GM19452 (cell line): ENCODE measurements around the gene XYLT1.

Experiments
- ATAC-seq: cut with Tn5 transposase; IDR thresholded peaks from one replicate; pipeline ENCODE4 v1.9.1; 2021; ENCODE audit not compliant: unreplicated experiment

XYLT1 gene

DNA sequence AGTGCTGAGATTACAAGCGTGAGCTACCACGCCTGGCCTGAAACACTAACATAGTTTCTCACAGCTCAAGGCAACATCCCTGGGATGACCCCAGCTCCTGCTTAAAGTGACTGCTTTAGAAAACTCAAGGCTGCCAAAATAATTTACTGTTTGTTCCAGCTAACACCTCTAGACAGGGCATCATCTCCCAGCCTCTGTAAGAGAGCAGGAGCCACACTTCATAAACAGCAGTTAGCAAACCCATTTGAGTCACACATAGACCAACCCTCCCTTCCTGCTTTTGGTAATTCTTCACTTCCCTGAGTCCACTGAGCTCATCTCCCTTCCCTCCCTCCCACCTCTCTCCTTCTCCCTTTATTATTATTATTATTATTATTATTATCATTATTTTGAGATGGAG is 201.3 kb downstream of the XYLT1 start:
- ATAC-seq: no peak

DNA sequence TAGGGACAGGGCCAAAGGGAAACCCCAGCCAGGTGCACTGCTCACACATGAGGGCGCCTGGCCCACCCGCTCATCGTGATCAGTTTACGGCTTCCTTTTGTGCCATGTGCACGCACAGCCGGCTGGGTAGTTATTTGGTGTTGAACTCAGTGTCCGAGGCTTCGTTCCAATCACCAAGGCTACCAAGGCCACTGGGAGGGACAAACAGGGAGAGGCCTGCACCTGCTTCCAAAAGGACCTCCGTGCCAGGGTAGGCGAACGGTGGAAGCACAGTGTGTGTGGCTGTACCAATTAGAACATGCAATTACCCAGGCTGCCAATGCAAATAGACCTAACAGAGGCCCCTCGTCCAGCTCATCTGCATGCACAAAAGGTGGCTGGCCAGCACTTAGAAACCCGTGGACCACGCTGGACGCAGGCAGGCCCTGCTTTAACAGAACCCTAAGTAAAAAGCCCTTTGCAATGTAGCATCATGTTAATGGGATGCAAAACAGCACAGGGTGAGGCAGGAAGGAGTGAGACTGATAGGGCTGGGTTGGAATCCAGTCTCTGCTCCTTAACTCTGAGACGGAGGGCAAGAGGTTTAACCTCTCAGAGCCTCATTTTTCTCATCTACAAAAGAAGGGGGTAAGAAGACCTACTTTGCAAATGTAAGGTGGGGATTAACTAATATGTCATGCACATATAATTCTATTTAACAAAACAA is 204.0 kb downstream of the XYLT1 start:
- no peak for ATAC-seq

DNA sequence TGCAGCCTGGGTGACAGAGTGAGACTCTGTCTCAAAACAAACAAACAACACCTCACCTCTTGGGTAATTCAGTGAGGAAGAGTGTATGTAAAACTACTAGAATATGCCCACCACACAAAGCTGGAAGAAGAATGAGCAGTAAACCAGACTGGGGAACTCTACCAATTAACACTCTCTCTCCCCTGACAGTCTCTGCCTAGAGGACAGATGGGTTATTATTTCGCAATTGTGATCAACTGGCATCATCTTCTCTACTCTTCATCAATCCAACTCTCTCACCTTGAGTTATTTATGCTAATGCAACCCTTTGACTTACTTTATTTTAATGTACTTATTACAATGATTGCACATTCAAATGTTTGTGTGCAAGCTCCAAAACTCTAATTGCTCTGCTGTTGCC is 205.6 kb downstream of the XYLT1 start:
- no peak for ATAC-seq

DNA sequence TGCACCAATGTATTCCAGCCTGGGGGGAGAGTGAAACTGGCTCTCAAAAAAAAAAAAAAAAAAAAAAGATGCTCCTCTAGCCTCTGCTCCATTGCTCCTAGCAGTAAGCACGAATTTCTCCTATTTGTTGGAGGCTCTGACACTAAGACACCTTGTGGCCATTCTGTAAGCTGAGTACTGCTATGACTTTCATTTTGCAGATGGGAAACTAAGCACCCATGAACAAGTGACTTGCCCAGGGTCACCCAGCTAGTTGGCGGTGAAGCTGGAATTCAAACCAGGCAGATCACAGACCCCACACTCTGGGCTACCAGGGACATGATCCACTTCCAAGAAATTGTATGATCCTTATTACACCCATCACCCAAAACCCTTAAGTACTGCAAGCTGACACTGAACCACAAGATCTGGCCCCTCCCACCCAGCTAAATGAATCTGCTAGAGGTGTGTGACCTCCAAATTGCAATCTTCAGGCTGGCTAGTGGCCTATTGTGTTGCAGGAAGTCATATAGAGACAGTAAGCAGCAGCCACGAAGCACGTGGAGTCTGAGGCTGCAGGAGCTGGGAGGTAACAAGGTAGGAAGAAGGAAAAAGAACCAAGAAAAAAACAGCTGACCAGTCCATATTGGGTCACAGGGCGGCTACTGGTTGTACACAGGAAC is 209.4 kb downstream of the XYLT1 start:
- ATAC-seq: no peak

DNA sequence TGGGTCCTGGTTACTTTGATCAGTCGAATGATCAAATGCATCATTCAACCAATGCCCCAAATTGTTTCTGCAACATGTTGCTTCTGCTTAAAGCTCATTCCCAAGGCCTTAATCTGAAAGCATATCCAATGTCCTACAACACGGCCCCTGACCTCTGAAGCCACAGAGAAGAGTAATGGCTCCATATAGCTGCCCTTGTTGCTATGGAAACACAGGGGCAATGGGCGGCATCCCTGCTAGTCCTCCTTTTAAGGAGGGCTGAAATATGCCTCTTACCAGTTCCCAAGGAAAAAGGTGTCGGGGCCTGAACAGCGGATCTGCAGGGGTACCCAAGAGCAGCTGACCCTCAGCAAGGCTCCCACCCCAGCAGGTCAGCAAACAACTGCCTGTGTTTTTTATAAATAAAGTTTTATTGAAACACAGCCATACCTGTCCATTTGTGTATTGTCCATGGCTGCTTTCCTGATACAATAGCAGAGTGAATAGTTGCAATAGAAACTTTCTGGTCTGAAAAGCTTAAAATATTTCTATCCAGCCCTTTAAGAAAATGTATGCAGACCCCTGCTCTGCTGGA is 210.4 kb downstream of the XYLT1 start:
- no peak for ATAC-seq

DNA sequence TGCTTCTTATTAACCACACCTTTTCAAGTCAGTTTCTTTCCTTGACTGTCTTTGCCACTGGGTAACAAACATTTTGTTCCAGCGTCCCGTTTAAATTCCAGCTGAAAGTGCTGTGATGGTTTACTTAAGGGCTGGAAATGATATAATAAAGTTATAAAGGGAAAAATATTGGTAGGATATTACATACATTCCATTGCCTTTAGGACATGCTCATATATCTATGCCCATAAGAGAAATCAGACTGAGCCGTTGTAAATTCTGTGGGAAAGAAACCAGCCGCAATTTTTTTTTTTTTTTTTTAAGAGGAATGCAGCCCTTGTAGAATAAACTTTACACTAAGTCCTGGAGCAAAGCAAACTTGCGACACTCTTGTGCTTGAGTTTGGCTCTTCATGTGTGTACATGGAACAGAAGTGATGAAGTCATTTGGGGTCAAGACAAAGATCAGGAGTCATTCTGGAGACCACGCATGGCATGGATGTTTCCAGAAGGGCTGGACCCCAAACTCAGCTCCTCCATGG is 210.9 kb downstream of the XYLT1 start:
- no peak for ATAC-seq

DNA sequence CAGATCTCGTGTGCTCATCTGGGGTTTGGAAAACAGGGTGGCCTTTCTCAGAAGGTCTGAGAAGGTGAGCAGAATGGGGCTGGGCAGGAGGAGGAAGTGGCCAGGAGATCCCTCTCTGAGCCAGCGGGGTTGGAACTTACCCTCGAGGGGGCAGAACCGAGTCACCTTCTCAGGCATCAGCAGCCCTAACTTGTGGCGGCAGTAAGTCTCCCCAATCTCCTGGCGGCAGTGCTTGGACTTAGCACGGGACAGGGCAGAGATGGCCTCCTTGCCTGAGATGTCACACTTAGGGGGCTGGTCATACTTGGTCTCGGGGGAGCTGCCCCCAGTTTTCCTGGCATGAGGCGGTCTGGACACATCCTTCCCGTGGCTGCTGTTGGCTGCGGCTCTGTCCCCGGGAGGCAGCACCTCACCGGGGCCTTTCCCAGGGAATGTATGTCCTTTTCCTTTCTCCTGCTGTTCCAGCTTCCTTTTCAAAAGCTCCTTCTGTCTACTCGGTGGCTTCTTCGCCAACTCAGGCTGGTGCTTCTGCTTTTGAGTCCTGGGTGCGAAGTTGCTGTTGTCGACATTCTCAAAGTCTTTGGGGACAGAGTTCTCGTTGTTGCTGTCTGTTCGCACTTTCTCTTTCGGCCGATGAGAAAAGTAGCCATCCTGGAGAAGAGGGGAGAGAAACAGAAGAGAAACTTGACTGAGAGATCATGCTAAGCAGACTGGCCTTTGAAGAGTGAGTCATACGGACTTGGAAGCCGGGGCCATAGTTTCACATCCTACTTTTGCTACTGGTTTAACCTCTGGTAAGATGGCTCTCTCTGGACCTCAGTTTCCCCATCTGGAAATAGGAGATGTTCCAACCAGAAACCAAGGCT is 211.7 kb downstream of the XYLT1 start:
- ATAC-seq: peak; percentile 89

DNA sequence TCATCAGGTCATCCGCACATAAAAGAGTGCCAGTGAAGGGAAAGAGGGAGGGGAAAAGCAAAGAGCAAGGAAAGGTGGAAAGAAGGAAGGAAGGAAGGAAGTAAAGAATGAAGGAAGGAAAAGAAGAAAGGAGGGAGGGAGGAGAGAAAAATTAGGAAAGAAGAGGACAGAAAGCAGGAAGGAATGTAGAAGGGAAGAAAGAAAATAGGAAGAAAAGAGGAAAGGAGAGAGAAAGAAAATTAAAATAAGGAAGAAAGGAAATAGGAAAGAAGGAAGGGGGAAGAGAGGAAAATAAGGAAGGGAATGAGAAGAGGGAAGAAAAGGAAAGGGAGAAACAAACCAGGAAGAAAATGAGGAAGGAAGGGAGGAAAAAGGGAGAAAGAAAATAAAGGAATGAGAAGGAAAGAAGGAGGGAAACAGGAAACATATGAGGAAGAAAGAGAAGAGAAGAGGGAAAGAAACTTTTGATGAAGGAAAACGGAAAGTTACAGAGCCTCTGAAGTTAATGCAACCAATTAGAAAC is 212.6 kb downstream of the XYLT1 start:
- ATAC-seq: no peak

DNA sequence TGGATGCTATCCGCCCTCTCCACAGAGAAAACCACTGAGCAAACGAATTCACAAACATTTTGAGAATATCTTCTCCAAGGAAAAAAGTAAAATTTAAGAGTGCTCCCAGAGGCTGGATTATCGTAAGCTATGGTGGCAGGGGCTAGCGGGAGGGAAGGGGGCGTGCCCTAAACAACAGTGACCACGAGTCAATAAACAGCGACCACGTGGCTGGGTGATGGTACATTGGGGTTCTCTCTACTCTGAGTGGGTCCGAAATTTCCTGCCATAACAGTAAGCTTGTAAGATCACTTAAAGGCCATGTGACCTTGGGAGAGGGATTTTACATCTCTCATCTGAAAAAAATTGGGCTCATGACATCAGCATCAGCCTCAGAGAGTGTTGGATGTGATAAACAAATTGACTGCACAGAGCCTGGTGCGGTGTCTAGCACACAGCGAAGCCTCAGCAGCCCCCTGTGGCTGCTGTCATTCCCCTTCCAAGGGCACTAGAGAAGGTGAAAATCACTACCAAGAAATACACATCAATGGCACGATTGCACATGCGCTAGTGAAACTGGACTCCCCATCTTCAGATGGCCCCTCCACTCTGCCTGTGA is 213.2 kb downstream of the XYLT1 start:
- ATAC-seq: no peak

DNA sequence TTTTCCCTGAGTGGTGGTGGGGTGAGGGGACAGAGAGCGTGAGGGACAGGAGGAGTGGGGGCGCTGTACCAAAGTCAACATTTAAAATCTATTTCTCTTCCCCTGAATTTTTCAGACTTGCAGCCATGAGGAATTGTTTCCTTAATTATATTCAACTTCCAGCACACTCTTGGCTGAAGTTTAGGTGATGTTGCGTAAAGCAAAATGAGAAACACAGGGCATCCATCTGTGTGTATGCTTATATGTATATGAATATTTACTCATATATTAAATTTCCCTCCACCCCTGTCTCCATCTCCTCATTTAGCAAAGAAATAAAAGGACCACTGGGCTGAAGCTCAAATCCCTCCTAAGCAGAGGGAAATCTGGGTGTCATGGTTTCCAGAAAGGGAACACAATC is 218.1 kb downstream of the XYLT1 start:
- no peak for ATAC-seq

DNA sequence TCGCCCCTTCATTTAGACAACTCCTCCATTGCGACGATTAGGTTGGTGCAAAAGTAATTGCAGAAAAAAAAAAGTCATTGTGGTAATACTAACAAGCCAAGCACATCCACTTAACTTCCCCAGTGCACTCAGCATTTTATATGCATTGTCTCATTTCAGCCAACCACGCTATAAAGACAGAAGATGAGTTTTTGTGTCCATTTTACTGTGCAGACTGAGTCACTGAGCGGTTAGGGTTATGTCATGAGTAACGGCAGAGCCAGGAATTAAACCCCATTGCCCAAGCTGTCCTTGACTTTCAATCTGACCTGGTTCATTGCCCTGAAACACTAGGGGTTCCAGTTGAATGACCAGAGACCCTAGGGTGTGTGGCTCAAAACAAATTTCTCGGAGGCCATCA is 218.7 kb downstream of the XYLT1 start:
- no peak for ATAC-seq

DNA sequence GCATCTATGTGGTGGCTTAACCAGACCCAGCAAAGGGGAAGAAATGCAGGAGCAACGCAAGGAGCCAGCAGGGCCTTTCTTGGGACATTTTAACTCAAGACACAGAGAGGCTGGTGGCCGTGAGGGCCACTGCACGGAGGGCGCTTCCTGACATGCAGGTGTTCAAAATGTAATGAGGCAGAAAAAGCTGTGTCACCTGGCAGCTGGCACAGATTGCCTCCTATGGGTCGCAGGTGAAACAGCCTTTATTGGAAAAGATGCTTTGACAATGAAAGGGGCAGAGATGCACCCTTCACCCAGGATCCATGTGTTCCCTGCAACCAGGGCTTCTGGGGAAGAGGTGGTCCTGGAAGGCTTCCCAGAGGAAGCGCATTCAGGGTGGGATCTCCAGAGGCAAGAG is 219.3 kb downstream of the XYLT1 start:
- no peak for ATAC-seq

DNA sequence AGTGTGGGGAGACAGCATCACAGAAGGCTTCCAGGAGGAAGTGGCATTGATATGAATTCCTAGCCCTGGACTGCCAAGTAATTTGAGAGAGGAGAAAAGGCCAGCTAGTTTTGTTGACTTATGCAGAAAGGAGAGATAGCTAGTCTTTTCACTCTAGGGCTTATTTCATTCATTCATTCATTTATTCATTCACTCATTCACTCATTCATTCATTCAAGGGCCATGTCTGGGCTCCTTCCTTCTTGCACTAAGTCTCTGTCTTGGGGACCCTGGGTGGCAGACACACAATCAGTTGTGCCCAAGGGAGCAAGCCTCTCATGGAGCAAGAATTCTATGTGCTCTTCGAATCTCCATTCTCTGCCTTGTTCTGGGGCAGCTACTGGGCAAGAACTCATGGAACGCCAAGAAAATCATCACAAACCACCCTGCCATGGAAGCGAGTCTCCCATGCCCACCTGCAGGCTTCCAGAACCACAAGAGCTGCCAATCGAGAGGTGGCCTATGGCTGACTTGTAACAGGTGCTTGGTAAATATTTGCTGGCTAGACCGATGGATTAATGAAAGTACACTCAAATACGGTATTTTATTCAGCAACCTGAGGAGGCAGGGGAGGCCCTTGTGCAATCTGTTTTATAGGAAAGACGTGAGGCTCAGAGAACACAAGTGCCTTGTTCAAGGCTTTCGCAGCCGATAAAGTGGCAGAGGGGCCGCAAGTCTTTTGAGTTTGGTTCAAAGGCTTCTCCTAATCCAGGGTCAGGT is 223.6 kb downstream of the XYLT1 start:
- ATAC-seq: no peak

DNA sequence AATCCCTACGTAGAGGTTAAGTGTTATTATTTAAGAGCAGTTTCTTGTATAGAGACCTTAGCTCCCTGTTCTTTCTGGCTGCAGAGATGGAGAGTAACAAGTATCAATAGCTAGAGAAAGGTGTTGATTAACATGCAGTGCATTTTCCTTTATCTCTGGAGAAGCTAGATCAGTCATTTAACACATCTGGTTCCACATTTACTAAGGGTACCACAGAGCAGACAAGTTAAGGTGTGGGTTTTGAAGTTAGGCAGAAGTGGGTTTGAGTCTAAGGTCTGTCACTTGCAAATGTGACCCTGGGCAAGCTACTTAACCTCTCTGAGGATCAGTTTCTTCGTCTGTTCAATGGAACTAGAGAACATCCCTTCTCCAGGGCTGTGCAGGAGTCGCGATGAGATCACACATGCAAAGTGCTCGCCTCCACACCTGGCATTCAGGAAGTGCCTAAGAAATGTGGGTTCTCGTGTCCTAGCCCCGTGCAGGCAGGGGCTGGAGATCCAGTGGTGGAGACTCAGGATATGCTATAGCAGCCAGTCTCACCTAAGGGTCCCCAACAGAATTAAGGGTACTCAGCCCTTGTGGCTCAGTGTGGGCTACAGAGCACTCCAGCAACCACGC is 224.4 kb downstream of the XYLT1 start:
- no peak for ATAC-seq

DNA sequence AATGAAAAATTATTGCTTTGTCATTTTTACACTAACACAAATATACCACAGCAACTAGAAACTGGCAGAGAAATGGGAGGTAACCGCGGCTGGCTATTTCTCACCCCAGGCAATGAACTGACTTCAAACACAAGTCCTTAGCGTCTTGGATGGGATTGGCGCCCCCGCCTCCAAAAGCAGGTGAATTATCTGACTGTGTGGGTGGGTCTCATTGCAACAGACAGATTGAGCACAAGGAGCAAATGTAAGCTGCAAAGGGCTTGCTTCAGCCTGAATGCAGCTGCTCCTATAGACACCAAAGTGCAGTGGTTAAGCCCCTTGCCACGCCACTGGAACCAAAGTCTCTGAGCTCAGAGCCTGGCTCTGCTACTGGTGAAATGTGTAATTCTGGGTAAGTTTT is 225.0 kb downstream of the XYLT1 start:
- no peak for ATAC-seq

DNA sequence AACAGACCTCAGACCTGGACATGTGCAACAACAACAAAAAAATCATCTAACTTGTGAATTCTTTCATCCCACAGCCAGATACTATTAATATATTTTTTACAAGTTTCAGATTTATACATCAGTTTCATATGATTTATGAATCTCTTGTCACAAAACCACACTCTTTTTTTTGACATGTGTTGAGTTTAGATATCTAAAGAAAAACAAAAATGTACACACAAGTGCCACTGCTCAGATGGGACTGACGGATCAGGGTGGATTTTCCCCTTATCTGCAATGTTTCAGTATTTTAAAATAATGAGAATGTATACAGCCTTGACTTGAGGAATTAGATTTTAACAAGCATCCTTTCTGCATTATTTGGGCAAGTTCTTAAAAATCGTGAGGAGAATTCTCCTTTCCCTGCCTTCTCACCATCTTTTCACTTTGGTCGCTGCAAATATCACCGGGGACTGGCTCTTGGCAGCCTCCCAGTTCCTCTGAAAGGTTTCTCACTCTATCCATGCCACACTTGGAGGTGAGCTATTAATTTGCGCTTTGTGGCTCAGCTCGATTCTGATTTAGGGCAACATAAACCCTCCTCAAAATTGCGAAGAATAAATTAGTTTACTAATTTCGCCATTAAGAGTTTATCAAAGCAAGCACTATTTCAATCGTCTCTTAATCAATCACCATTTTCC is 225.7 kb downstream of the XYLT1 start:
- no peak for ATAC-seq

DNA sequence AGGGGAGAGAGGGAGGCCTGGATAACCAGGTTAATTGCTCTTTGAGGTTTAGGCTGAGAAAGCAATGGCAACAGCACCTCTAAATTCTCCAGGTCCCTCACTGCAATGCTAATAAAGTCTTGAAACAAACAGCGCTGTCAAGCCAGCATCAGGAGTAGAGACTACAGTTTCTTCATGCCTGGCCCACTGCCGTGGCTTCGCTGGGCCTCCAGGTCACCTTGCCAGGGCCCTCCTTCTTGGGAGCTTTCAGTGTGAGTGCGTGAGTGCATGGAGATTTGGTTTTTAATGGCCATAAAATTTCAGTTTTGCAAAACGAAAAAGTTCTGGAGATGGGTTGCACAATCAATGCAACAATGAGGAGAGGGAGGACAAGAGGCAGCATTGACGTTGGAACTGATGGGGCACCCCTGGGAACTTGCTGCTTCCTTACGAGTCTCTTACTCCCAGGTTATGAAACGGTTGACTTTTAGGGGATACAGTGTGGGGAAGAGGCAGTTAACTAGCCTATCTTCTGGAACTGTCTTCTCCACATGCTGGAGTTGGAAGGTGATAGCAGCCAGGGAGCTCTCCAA is 229.4 kb downstream of the XYLT1 start:
- ATAC-seq: no peak

DNA sequence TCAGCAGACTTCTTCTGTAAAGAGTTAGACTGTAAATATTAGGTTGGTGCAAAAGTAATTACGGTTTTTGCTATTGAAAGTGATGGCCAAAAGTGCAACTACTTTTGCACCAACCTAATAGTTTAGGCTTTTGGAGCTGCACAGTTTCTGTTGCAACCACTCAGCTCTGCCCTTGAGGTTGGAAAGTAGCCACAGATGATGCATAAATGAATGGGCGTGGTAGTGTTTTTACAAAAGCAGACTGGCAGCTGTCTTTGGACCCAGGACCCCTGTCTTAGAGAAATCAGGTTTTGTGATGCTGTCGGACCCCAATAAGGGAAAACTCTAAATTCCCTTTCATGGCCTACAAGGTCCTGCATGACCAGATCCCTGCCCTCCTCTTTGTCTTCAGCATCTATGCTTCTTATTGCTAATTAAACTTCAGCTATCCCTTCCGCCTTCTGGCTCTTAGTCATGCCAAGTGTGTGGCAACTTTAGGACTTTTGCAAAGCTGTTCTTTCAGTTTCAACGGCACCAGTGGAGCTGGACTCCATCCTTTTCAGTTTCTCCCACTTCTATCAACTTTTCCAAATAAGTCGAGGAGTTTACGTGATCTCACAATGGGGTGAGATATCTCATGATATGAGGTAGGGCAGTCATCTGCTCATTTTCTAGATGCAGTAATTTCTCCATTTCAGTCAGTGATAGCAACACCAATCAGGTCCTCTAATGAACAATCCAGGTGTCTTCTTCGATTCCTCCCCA is 232.3 kb downstream of the XYLT1 start:
- no peak for ATAC-seq
